ENCODE measurements around the gene GAS7.

GRCh38 chr17:10072086-10072485 lies 126.3 kb downstream of the GAS7 start:
- TF ChIP-seq CTCF (IDR thresholded peaks at IDR 0.05): no peak
- no peak for TF ChIP-seq POLR2A (IDR thresholded peaks at IDR 0.05)
- no peak for TF ChIP-seq POLR2AphosphoS5 (IDR thresholded peaks at IDR 0.05)
- no peak for TF ChIP-seq EP300 (IDR thresholded peaks at IDR 0.05)
